GM19467 (cell line): ENCODE data around the gene RNF157.
"Not testable (repeated sequence)": the region's sequence is repeated elsewhere in the genome, so short reads cannot be mapped to it uniquely, and the experiment has no call there.

Experiments used
- ATAC-seq: cut with Tn5 transposase; IDR thresholded peaks from one replicate; pipeline ENCODE4 v1.9.1; 2021; ENCODE audit warnings: mild to moderate bottlenecking, moderate library complexity; ENCODE audit not compliant: unreplicated experiment

The RNF157 gene

GRCh38 chr17:76255801-76256429, 15.6 kb upstream of the RNF157 start:
- ATAC-seq = no peak

GRCh38 chr17:76254275-76254674, 14.0 kb upstream of the RNF157 start:
- ATAC-seq = no peak

GRCh38 chr17:76253841-76254240, 13.5 kb upstream of the RNF157 start:
- no peak for ATAC-seq

GRCh38 chr17:76252967-76253766, 12.9 kb upstream of the RNF157 start:
- ATAC-seq = not testable (repeated sequence)

- ATAC-seq = no peak
Measured at GRCh38 chr17:76252040-76252954, 12.0 kb upstream of the RNF157 start.

GRCh38 chr17:76251478-76252039, 11.3 kb upstream of the RNF157 start:
- no peak for ATAC-seq

GRCh38 chr17:76250141-76250540, 9.8 kb upstream of the RNF157 start:
- ATAC-seq = no peak

GRCh38 chr17:76248013-76248782, 7.9 kb upstream of the RNF157 start:
- no peak for ATAC-seq

- ATAC-seq = no peak
Measured at GRCh38 chr17:76247304-76247703, 7.0 kb upstream of the RNF157 start.

GRCh38 chr17:76246080-76247066, 6.1 kb upstream of the RNF157 start:
- peak; percentile 94 for ATAC-seq

- not testable (repeated sequence) for ATAC-seq
Measured at GRCh38 chr17:76244721-76245120, 4.4 kb upstream of the RNF157 start.

GRCh38 chr17:76243826-76244679, 3.8 kb upstream of the RNF157 start:
- ATAC-seq = no peak

- ATAC-seq = no peak
Measured at GRCh38 chr17:76241691-76242255, 1.5 kb upstream of the RNF157 start.

GRCh38 chr17:76241204-76241538, 878 bp upstream of the RNF157 start:
- ATAC-seq = no peak

- no peak for ATAC-seq
Measured at GRCh38 chr17:76239538-76240274, 587 bp downstream of the RNF157 start.

GRCh38 chr17:76238847-76239537, 1.3 kb downstream of the RNF157 start:
- no peak for ATAC-seq

GRCh38 chr17:76237859-76238313, 2.4 kb downstream of the RNF157 start:
- no peak for ATAC-seq
